ENCODE results near the gene SOBP.
A peak's percentile ranks its signal among the peaks of the same experiment; 100 is the strongest.

The SOBP gene

GRCh38 chr6:107677399-107677798, 187.5 kb downstream of the SOBP start (continued):
- TF ChIP-seq KLF16 (tag by site-specific recombination; IDR thresholded peaks at IDR 0.05) (no peak), ZNF157 (tag by site-specific recombination; IDR thresholded peaks at IDR 0.05) (no peak), ZNF426 (tag by site-specific recombination; IDR thresholded peaks at IDR 0.05) (no peak), OVOL3 (tag by site-specific recombination; IDR thresholded peaks at IDR 0.05) (no peak), ZNF37A (tag by site-specific recombination; IDR thresholded peaks at IDR 0.05) (no peak), KLF9 (tag by site-specific recombination; IDR thresholded peaks at IDR 0.05; ENCODE audit: low read depth) (no peak), ZNF704 (tag by site-specific recombination; IDR thresholded peaks at IDR 0.05) (no peak)

GRCh38 chr6:107679457-107679856, 189.5 kb downstream of the SOBP start:
- ChIA-PET CTCF (interaction anchor here (0.6 to 3.3 kb wide), 12 partner anchors 14 to 1345 kb away, joined by 3 to 23 read pairs (median 4); no protein-coding TSS in a partner anchor), POLR2A (interaction anchor here (0.6 to 1.4 kb wide), 2 partner anchors 11 to 371 kb away, joined by 11 to 13 read pairs; no protein-coding TSS in a partner anchor)
- Histone ChIP-seq H3K4me1 (ENCODE audit: control insufficient read depth, insufficient read depth, low read length) (no peaks in the 10 kb centered on the region), H3K9me3 (ENCODE audit: control insufficient read depth, insufficient read depth, low read depth, low read length) (no peaks in the 10 kb centered on the region), H3K36me3 (ENCODE audit: control insufficient read depth in 2 of 2, insufficient read depth in 1 of 2, low read length in 2 of 2) (no peaks in the 10 kb centered on the region), H3K4me3 (ENCODE audit: low read depth, low read length) (no peak overlapping the region), H3K27ac (ENCODE audit: extremely low read depth, low read depth, low read length) (no peak overlapping the region)
- TF ChIP-seq ZBTB48 (tag by site-specific recombination; IDR thresholded peaks at IDR 0.05) (no peak), TRIM28 (IDR thresholded peaks at IDR 0.05; ENCODE audit: borderline replicate concordance, low read length) (0 out of 2 replicates have a peak, but pooled peaks have one; percentile 18), ZNF623 (tag by site-specific recombination; IDR thresholded peaks at IDR 0.05) (no peak), ZNF175 (tag by site-specific recombination; IDR thresholded peaks at IDR 0.05) (no peak), KLF17 (tag by site-specific recombination; IDR thresholded peaks at IDR 0.05) (no peak), SCRT1 (tag by site-specific recombination; IDR thresholded peaks at IDR 0.05; ENCODE audit: borderline replicate concordance) (no peak), ZNF211 (tag by site-specific recombination; IDR thresholded peaks at IDR 0.05; ENCODE audit: low read depth) (no peak), ZNF354C (tag by site-specific recombination; IDR thresholded peaks at IDR 0.05; ENCODE audit: borderline replicate concordance, low read depth) (no peak), ZNF280D (tag by site-specific recombination; IDR thresholded peaks at IDR 0.05) (no peak), ZNF169 (tag by site-specific recombination; IDR thresholded peaks at IDR 0.05) (no peak), INSM2 (tag by site-specific recombination; IDR thresholded peaks at IDR 0.05) (no peak), EGR2 (tag by site-specific recombination; IDR thresholded peaks at IDR 0.05; ENCODE audit: low read depth) (peak; percentile 79), ZNF561 (tag by site-specific recombination; IDR thresholded peaks at IDR 0.05; ENCODE audit: borderline replicate concordance) (no peak), ZNF473 (tag by site-specific recombination; IDR thresholded peaks at IDR 0.05) (no peak), KLF9 (tag by site-specific recombination; IDR thresholded peaks at IDR 0.05; ENCODE audit: low read depth) (no peak), ZNF549 (tag by site-specific recombination; IDR thresholded peaks at IDR 0.05) (no peak), ZBTB7A (tag by site-specific recombination; IDR thresholded peaks at IDR 0.05; ENCODE audit: low read depth) (no peak), ZNF501 (tag by site-specific recombination; IDR thresholded peaks at IDR 0.05) (no peak), HOXD13 (CRISPR knock-in tag; IDR thresholded peaks at IDR 0.05; ENCODE audit: borderline replicate concordance) (no peak), ZNF266 (tag by site-specific recombination; IDR thresholded peaks at IDR 0.05; ENCODE audit: low read depth) (no peak)
- TF ChIP-seq, protein P1, sequence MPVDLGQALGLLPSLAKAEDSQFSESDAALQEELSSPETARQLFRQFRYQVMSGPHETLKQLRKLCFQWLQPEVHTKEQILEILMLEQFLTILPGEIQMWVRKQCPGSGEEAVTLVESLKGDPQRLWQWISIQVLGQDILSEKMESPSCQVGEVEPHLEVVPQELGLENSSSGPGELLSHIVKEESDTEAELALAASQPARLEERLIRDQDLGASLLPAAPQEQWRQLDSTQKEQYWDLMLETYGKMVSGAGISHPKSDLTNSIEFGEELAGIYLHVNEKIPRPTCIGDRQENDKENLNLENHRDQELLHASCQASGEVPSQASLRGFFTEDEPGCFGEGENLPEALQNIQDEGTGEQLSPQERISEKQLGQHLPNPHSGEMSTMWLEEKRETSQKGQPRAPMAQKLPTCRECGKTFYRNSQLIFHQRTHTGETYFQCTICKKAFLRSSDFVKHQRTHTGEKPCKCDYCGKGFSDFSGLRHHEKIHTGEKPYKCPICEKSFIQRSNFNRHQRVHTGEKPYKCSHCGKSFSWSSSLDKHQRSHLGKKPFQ (tag by site-specific recombination; IDR thresholded peaks at IDR 0.05): no peak
- TF ChIP-seq, protein P2, sequence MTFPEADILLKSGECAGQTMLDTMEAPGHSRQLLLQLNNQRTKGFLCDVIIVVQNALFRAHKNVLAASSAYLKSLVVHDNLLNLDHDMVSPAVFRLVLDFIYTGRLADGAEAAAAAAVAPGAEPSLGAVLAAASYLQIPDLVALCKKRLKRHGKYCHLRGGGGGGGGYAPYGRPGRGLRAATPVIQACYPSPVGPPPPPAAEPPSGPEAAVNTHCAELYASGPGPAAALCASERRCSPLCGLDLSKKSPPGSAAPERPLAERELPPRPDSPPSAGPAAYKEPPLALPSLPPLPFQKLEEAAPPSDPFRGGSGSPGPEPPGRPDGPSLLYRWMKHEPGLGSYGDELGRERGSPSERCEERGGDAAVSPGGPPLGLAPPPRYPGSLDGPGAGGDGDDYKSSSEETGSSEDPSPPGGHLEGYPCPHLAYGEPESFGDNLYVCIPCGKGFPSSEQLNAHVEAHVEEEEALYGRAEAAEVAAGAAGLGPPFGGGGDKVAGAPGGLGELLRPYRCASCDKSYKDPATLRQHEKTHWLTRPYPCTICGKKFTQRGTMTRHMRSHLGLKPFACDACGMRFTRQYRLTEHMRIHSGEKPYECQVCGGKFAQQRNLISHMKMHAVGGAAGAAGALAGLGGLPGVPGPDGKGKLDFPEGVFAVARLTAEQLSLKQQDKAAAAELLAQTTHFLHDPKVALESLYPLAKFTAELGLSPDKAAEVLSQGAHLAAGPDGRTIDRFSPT (tag by site-specific recombination; IDR thresholded peaks at IDR 0.05): no peak

All from HEK293 (cell line).